Measurements from ENCODE around the gene LZTS2. TPM values are rescaled to one million over a fixed set of nuclear protein-coding genes. Genes with fewer than 3 reads are reported as not detected.
A peak's percentile ranks its signal among the peaks of the same experiment; 100 is the strongest.

The LZTS2 gene
- total RNA-seq, 1 experiment from 2014 or later, result 69.1 TPM

GRCh38 chr10:101014230-101014884, 14.7 kb downstream of the LZTS2 start:
- Histone ChIP-seq H3K27me3 (ENCODE audit: insufficient read depth, low read length) (peaks cover 17% of the 10 kb centered on the region; the same call in 1 of the 2 replicates), H3K79me1 (ENCODE audit: insufficient read depth, low read depth, low read length, poor library complexity, severe bottlenecking) (no peaks in the 10 kb centered on the region), H3K4me1 (ENCODE audit: insufficient read depth, low read length) (no peaks in the 10 kb centered on the region), H3K4ac (ENCODE audit: low read depth, low read length) (no peak overlapping the region), H4K8ac (replicated peaks; ENCODE audit: insufficient read length, low read depth, low read length) (no peak overlapping the region), H3K79me2 (ENCODE audit: insufficient read depth, low read length) (no peaks in the 10 kb centered on the region), H4K20me1 (ENCODE audit: control insufficient read depth, insufficient read depth, insufficient read length) (no peaks in the 10 kb centered on the region), H3K9me3 (ENCODE audit: control insufficient read depth, low read depth, low read length) (no peaks in the 10 kb centered on the region), H3K23me2 (ENCODE audit: insufficient read length, low read depth, low read length, poor library complexity, severe bottlenecking) (peaks cover 10% of the 10 kb centered on the region), H4K91ac (ENCODE audit: insufficient read length, low read depth, low read length) (no peak overlapping the region), H2BK5ac (ENCODE audit: insufficient read length, low read length) (no peak overlapping the region), H3K56ac (ENCODE audit: insufficient read length, low read depth, low read length) (no peak overlapping the region), H2BK15ac (ENCODE audit: low read depth, low read length) (no peak overlapping the region), H2BK120ac (ENCODE audit: low read depth, low read length, poor library complexity, severe bottlenecking) (no peak overlapping the region), H2AK5ac (ENCODE audit: insufficient read length, low read length) (no peak overlapping the region), H3K9ac (ENCODE audit: extremely low read depth, insufficient read length, low read length) (no peak overlapping the region), H3K23ac (ENCODE audit: insufficient read length, low read depth, low read length) (no peak overlapping the region), H2BK12ac (ENCODE audit: insufficient read length, low read depth, low read length) (no peak overlapping the region), H3K27ac (ENCODE audit: insufficient read length, low read depth, low read length) (no peak overlapping the region), H3K4me2 (ENCODE audit: insufficient read depth, insufficient read length, low read length) (no peak overlapping the region), H2BK20ac (ENCODE audit: low read depth, low read length, poor library complexity, severe bottlenecking) (no peak overlapping the region), H3K14ac (ENCODE audit: insufficient read depth, low read length) (no peak overlapping the region), H3K18ac (ENCODE audit: insufficient read length, low read depth, low read length) (no peak overlapping the region), H2AFZ (ENCODE audit: low read length) (no peak overlapping the region), H3T11ph (ENCODE audit: low read length) (no peak overlapping the region), H4K5ac (ENCODE audit: insufficient read length, low read depth, low read length) (no peak overlapping the region)
- Mint-ChIP-seq H3K9me3 (no peaks in the 10 kb centered on the region; a peak in 1 of 5 replicates), H3K27ac (no peak overlapping the region; a peak in 1 of 7 replicates), H3K36me3 (ENCODE audit: insufficient read depth in 1 of 3, low read depth in 3 of 3) (no peaks in the 10 kb centered on the region), H3K4me3 (peak overlapping the region in 1 of 2 experiments; percentile 22; a peak in 1 of 5 replicates), H3K27me3 (ENCODE audit: low read depth) (peaks cover 57% of the 10 kb centered on the region), H3K4me1 (peaks cover 26 to 38% of the 10 kb centered on the region in 2 experiments)
- TF ChIP-seq, protein P1, sequence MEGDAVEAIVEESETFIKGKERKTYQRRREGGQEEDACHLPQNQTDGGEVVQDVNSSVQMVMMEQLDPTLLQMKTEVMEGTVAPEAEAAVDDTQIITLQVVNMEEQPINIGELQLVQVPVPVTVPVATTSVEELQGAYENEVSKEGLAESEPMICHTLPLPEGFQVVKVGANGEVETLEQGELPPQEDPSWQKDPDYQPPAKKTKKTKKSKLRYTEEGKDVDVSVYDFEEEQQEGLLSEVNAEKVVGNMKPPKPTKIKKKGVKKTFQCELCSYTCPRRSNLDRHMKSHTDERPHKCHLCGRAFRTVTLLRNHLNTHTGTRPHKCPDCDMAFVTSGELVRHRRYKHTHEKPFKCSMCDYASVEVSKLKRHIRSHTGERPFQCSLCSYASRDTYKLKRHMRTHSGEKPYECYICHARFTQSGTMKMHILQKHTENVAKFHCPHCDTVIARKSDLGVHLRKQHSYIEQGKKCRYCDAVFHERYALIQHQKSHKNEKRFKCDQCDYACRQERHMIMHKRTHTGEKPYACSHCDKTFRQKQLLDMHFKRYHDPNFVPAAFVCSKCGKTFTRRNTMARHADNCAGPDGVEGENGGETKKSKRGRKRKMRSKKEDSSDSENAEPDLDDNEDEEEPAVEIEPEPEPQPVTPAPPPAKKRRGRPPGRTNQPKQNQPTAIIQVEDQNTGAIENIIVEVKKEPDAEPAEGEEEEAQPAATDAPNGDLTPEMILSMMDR (conservative IDR thresholded peaks at IDR 0.05), result peak; percentile 80
- WGBS (ENCODE audit: extremely low coverage, insufficient read length, low lambda C conversion rate), result no CpG with 5 or more reads among the region's 11 CpGs
- peak; percentile 81 for DNase-seq
